NCI-H345 treated with DMSO at 0.1 percent for 48 hours (cell line): ENCODE measurements around the gene MYRF.

ENCODE experiments used
- DNase-seq: peaks from one replicate; lab custom pipeline; 2025; ENCODE audit not compliant: unreplicated experiment; lab: John Stamatoyannopoulos, UW

The MYRF gene

GRCh38 chr11:61775606-61776554, 23.4 kb downstream of the MYRF start:
- DNase-seq = no peak

- DNase-seq = no peak
Measured at GRCh38 chr11:61776561-61777075, 24.2 kb downstream of the MYRF start.

- no peak for DNase-seq
Measured at GRCh38 chr11:61777234-61778090, 25.0 kb downstream of the MYRF start.

- DNase-seq = no peak
Measured at GRCh38 chr11:61778357-61778886, 26.0 kb downstream of the MYRF start.

GRCh38 chr11:61778920-61779650, 26.6 kb downstream of the MYRF start:
- no peak for DNase-seq

GRCh38 chr11:61779666-61780525, 27.5 kb downstream of the MYRF start:
- DNase-seq = no peak

- no peak for DNase-seq
Measured at GRCh38 chr11:61780581-61781162, 28.2 kb downstream of the MYRF start.

GRCh38 chr11:61781585-61781984, 29.1 kb downstream of the MYRF start:
- no peak for DNase-seq

GRCh38 chr11:61782299-61782698, 29.9 kb downstream of the MYRF start:
- DNase-seq = no peak

GRCh38 chr11:61782841-61783240, 30.4 kb downstream of the MYRF start:
- no peak for DNase-seq

- DNase-seq = no peak
Measured at GRCh38 chr11:61783717-61784505, 31.5 kb downstream of the MYRF start.

GRCh38 chr11:61784506-61784805, 32.0 kb downstream of the MYRF start:
- DNase-seq = no peak

GRCh38 chr11:61785837-61786402, 33.5 kb downstream of the MYRF start:
- no peak for DNase-seq

GRCh38 chr11:61787928-61788491, 35.6 kb downstream of the MYRF start:
- DNase-seq = no peak

GRCh38 chr11:61791737-61792309, 39.4 kb downstream of the MYRF start:
- no peak for DNase-seq

GRCh38 chr11:61792310-61793082, 40.1 kb downstream of the MYRF start, which contains the start of the genes FEN1 and TMEM258:
TSS of gene FEN1 (plus strand) at chr11:61792911. CDS start at chr11:61795362, 2,451 bp downstream.
TSS of gene TMEM258 (minus strand) at chr11:61792599. CDS start at chr11:61792558, 41 bp downstream.
- peak; percentile 92 for DNase-seq
